Esophagus squamous epithelium (tissue), 4 donors: Measurements from ENCODE around the gene MAB21L4.

Experiments
- POLR2A ChIP-seq, 4 donors: fragments of 450-650 bp; IDR thresholded peaks; one replicate each; pipeline ENCODE4 v1.6.1; 2017; ENCODE audit warnings: antibody characterized with exemption in 4 of 4, mild to moderate bottlenecking in 4 of 4, moderate library complexity in 3 of 4
- TF ChIP-seq, protein P1 (sequence below), 6 experiments: fragments of 450-650 bp in 4 of 6; fragments of 200-600 bp in 2 of 6; sonication (generic) in 2 of 6; IDR thresholded peaks; one replicate each; pipeline ENCODE4 v1.5.1; 2016 to 2019; ENCODE audit warnings: antibody characterized with exemption in 6 of 6, mild to moderate bottlenecking in 4 of 6, moderate library complexity in 4 of 6

- TF ChIP-seq, protein P1, sequence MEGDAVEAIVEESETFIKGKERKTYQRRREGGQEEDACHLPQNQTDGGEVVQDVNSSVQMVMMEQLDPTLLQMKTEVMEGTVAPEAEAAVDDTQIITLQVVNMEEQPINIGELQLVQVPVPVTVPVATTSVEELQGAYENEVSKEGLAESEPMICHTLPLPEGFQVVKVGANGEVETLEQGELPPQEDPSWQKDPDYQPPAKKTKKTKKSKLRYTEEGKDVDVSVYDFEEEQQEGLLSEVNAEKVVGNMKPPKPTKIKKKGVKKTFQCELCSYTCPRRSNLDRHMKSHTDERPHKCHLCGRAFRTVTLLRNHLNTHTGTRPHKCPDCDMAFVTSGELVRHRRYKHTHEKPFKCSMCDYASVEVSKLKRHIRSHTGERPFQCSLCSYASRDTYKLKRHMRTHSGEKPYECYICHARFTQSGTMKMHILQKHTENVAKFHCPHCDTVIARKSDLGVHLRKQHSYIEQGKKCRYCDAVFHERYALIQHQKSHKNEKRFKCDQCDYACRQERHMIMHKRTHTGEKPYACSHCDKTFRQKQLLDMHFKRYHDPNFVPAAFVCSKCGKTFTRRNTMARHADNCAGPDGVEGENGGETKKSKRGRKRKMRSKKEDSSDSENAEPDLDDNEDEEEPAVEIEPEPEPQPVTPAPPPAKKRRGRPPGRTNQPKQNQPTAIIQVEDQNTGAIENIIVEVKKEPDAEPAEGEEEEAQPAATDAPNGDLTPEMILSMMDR (IDR thresholded peaks at IDR 0.05) = no peak
- TF ChIP-seq POLR2A (IDR thresholded peaks at IDR 0.05) = no peak
Observed at GRCh38 chr2:240902615-240903041, 6.7 kb upstream of the MAB21L4 start.
